ENCODE measurements around the gene SORBS2.

DNA sequence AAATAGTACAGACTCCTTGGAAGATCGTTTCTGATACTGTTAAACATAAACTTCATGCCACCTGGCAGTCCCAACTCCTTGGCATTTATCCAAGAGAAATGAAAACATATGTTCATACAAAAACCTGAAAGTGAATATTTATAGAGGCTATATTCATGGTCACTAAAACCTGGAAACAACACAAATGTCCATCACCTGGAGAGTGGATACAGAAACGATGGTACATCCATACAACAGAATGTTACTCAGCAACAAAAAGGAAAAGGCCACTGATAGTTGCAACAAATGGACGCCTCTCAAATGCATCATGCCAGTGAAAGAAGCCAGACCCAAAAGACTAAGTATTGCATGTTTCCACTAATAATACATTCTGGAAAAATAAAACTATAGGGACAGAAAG, 34.0 kb upstream of the SORBS2 start:
- TF ChIP-seq, protein P1, sequence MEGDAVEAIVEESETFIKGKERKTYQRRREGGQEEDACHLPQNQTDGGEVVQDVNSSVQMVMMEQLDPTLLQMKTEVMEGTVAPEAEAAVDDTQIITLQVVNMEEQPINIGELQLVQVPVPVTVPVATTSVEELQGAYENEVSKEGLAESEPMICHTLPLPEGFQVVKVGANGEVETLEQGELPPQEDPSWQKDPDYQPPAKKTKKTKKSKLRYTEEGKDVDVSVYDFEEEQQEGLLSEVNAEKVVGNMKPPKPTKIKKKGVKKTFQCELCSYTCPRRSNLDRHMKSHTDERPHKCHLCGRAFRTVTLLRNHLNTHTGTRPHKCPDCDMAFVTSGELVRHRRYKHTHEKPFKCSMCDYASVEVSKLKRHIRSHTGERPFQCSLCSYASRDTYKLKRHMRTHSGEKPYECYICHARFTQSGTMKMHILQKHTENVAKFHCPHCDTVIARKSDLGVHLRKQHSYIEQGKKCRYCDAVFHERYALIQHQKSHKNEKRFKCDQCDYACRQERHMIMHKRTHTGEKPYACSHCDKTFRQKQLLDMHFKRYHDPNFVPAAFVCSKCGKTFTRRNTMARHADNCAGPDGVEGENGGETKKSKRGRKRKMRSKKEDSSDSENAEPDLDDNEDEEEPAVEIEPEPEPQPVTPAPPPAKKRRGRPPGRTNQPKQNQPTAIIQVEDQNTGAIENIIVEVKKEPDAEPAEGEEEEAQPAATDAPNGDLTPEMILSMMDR (IDR thresholded peaks at IDR 0.05): no peak
- TF ChIP-seq ZFX (IDR thresholded peaks at IDR 0.05; ENCODE audit: borderline replicate concordance): no peak
